ENCODE measurements around the gene DOK3. TPM values are rescaled to one million over a fixed set of nuclear protein-coding genes. Genes with fewer than 3 reads are reported as not detected.

DOK3 gene
- total RNA-seq, 6 experiments from 2014 or later = 1.1 to 2.6 (median 1.3) TPM

DNA sequence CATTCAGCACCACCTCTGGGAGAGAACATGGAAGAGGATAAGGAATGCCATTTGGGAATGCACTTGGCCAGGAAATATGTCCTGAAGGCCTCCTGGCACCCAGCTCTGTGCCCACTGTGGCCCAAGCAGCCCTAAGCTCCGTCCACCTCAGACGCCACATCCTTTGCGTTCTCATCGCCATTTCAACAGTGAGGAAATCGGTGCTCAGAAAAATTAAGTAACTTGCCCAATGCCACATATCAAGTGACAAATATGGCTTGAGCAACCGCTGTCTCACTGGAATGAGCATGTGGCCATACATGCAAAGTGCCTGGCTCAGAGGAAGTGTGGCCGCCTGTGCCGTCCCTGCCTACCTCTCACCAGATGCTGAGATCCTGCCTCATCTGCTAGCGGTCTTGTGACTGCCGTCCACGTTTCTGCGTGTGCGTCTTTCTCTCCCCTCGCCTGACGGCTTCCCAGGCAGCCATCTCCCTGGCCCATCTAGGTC lies 984 bp upstream of the DOK3 start:
- no peak overlapping the region for H3K27ac Mint-ChIP-seq
- peaks cover 22% of the 10 kb centered on the region for H3K36me3 Mint-ChIP-seq (ENCODE audit: low read depth)

DNA sequence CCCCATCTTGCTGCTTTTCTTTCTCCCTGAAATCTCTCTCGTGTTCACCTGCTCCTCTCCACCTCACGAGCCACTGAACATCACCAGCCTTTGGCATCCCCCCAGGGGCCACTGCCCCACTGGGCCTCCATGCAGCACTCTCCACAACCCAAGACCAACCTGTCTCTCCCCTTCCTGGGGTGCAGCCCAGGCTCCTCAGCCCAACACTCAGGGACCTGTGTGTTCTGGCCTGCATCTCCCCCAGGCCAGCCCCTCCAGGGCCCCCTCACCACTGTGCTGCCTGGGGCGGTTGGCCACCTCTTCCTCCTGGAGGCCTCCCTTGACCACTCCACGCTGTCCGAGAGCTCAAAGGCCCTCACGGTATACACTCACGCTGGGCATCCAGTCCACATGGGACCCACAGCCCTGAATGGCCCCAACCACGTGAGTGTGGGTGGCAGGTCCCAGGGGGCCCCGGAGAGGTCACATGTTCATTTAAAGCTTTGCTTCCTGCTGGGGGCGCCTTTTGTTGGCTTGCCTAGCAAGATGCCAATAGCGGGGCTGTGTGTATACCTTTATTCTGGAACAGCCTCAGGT lies 453 bp upstream of the DOK3 start:
- Mint-ChIP-seq H3K4me1 (ENCODE audit: low read depth) (peaks cover 1% of the 10 kb centered on the region), H3K36me3 (ENCODE audit: low read depth) (peaks cover 17% of the 10 kb centered on the region), H3K27me3 (ENCODE audit: insufficient read depth) (no peaks in the 10 kb centered on the region; the same call in 1 of the 2 replicates), H3K4me3 (no peak overlapping the region), H3K27ac (no peak overlapping the region; the same call in 1 of the 2 replicates), H3K9me3 (no peaks in the 10 kb centered on the region)
- TF ChIP-seq, protein P1, sequence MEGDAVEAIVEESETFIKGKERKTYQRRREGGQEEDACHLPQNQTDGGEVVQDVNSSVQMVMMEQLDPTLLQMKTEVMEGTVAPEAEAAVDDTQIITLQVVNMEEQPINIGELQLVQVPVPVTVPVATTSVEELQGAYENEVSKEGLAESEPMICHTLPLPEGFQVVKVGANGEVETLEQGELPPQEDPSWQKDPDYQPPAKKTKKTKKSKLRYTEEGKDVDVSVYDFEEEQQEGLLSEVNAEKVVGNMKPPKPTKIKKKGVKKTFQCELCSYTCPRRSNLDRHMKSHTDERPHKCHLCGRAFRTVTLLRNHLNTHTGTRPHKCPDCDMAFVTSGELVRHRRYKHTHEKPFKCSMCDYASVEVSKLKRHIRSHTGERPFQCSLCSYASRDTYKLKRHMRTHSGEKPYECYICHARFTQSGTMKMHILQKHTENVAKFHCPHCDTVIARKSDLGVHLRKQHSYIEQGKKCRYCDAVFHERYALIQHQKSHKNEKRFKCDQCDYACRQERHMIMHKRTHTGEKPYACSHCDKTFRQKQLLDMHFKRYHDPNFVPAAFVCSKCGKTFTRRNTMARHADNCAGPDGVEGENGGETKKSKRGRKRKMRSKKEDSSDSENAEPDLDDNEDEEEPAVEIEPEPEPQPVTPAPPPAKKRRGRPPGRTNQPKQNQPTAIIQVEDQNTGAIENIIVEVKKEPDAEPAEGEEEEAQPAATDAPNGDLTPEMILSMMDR (IDR thresholded peaks at IDR 0.05) = no peak
- no peak for DNase-seq

More for the DNA sequence above, 984 bp upstream of the DOK3 start:
- peaks cover 7% of the 10 kb centered on the region for H3K4me1 Mint-ChIP-seq (ENCODE audit: low read depth)
- no peaks in the 10 kb centered on the region; the same call in 1 of the 2 replicates for H3K27me3 Mint-ChIP-seq (ENCODE audit: insufficient read depth)
- DNase-seq = no peak
- no peak overlapping the region for H3K4me3 Mint-ChIP-seq
- TF ChIP-seq, protein P1 (IDR thresholded peaks at IDR 0.05) = no peak
- H3K9me3 Mint-ChIP-seq = no peaks in the 10 kb centered on the region

DNA sequence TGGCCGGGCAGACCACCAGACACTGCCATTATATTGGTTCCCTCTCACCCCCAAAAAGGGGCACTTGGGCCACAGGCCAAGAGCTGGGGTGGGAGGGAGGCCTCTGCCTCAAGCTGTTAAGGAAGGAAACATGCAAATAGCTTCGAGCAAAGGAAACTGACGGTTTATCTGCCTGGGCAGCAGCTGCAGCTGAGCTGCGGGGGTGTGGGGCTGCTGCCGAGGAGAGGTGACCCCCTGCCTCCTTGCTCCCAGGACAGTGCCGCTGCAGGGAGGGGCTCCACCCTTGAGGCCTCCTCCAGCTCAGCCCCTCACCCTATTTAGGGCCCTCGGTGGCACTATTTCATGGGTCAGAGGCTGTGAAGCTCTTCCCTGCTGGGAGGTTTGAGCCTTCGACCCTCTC lies 789 bp downstream of the DOK3 start:
- H3K27me3 Mint-ChIP-seq (ENCODE audit: insufficient read depth) = no peaks in the 10 kb centered on the region; the same call in 1 of the 2 replicates

DNA sequence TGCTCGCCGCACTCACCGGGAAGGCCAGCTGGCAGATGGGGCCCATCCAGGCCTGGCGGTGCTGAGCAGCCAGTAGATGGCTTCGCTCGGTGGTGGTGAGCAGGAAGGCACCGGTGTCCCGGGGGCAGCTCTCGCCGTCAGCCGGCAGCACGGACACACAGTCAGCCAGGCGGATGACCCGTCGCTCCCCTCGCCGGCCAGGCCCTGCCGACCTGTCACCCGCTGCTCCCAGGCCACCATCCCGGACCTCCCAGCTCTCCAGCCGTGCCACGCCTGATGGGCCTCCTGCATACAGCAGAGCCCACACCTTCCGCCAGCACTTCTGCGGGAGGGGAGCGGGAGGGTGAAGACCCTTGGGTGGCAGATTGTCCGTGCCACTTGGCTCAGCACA lies 1.4 kb downstream of the DOK3 start:
- Mint-ChIP-seq H3K36me3 (ENCODE audit: low read depth) (peaks cover 8% of the 10 kb centered on the region; the same call in 1 of the 2 replicates), H3K4me1 (ENCODE audit: low read depth) (no peaks in the 10 kb centered on the region), H3K27ac (no peak overlapping the region), H3K9me3 (no peaks in the 10 kb centered on the region), H3K4me3 (no peak overlapping the region), H3K27me3 (ENCODE audit: insufficient read depth) (no peaks in the 10 kb centered on the region; the same call in 1 of the 2 replicates)
- TF ChIP-seq, protein P1 (IDR thresholded peaks at IDR 0.05) = no peak
- no peak for DNase-seq

More for the DNA sequence above, 789 bp downstream of the DOK3 start:
- H3K9me3 Mint-ChIP-seq = no peaks in the 10 kb centered on the region
- peaks cover 10% of the 10 kb centered on the region for H3K36me3 Mint-ChIP-seq (ENCODE audit: low read depth)
- no peak overlapping the region for H3K27ac Mint-ChIP-seq
- DNase-seq = no peak
- no peaks in the 10 kb centered on the region for H3K4me1 Mint-ChIP-seq (ENCODE audit: low read depth)
- H3K4me3 Mint-ChIP-seq = no peak overlapping the region
- TF ChIP-seq, protein P1 (IDR thresholded peaks at IDR 0.05) = no peak

DNA sequence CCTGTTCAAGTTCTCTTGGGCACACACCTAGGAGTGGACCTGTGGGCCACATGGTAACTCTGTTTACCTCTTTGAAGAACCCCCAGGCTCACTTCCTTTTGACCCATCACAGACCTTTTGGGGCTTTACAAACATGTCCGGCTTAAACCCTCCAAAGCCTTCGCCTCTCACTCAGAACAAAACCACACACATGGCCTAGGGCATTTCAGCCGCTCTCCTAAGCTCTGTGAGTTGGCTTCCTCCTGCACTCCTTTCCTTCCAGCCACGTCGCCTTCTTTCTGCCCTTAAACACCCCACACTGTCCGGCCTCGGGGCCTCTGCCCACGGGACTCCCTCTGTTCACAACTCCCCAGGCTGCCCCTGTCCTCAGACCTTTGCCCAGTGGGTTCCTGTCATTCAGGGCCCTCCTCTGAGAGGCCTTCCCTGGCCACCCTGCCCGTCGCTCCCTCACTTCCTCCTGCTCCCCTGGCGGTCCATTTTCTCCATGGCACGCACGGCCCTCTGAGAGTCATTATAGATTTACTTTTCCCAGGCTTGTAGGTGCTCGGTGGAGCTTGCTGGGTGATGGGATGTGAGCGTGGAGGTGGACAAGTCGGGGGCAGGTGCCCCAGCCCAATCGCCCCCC lies 1.9 kb downstream of the DOK3 start:
- H3K9me3 Mint-ChIP-seq = no peaks in the 10 kb centered on the region
- no peaks in the 10 kb centered on the region for H3K4me1 Mint-ChIP-seq (ENCODE audit: low read depth)
- H3K36me3 Mint-ChIP-seq (ENCODE audit: low read depth) = peaks cover 8% of the 10 kb centered on the region; the same call in 1 of the 2 replicates
- TF ChIP-seq, protein P1 (IDR thresholded peaks at IDR 0.05) = no peak
- H3K27ac Mint-ChIP-seq = no peak overlapping the region
- no peak for DNase-seq
- H3K4me3 Mint-ChIP-seq = no peak overlapping the region
- H3K27me3 Mint-ChIP-seq (ENCODE audit: insufficient read depth) = no peaks in the 10 kb centered on the region; the same call in 1 of the 2 replicates

Data from HFFc6 (cell line).